Sigmoid colon (tissue), 4 donors: ENCODE results near the gene ADAMTSL2.

Experiments
- CTCF ChIP-seq, 4 experiments: fragments of 450-650 bp in 3 of 4; fragments of 200-600 bp in 1 of 4; IDR thresholded peaks; one replicate each; pipeline ENCODE4 v1.5.1; 2016 to 2019; ENCODE audit warnings: antibody characterized with exemption in 4 of 4, mild to moderate bottlenecking in 3 of 4, moderate library complexity in 2 of 4
- EP300 ChIP-seq, 4 donors: sonication (generic); formaldehyde crosslinking; IDR thresholded peaks; one replicate each; pipeline ENCODE4 v1.6.1; 2017; ENCODE audit warnings: antibody characterized with exemption in 4 of 4
- POLR2A ChIP-seq, 2 donors: fragments of 450-650 bp; IDR thresholded peaks; one replicate each; pipeline ENCODE4 v1.6.1; 2016; ENCODE audit warnings: antibody characterized with exemption in 2 of 2, mild to moderate bottlenecking in 2 of 2, moderate library complexity in 2 of 2
- POLR2AphosphoS5 ChIP-seq, 4 donors: sonication (generic); formaldehyde crosslinking; IDR thresholded peaks; one replicate each; pipeline ENCODE4 v1.6.1; 2017; ENCODE audit warnings: antibody characterized with exemption in 4 of 4

- TF ChIP-seq CTCF (IDR thresholded peaks at IDR 0.05) (no peak), POLR2A (IDR thresholded peaks at IDR 0.05) (no peak), POLR2AphosphoS5 (IDR thresholded peaks at IDR 0.05) (no peak), EP300 (IDR thresholded peaks at IDR 0.05) (no peak)
Measured at GRCh38 chr9:133547116-133547515, 12.6 kb downstream of the ADAMTSL2 start.
